ENCODE measurements around the gene NAT9. TPM values are rescaled to one million over a fixed set of nuclear protein-coding genes. Genes with fewer than 3 reads are reported as not detected.
A peak's percentile ranks its signal among the peaks of the same experiment; 100 is the strongest.

The NAT9 gene
- total RNA-seq (10 to 100 TPM in 7 of 9 donors, 1 to 10 TPM in 2; 7.9 to 22.9 (median 17.1) TPM), polyA plus RNA-seq (10 to 100 TPM; 18.2 to 36.6 TPM)
- long read RNA-seq, donor 1, partial matches to known transcripts, result 2 of 28 reads
- long read RNA-seq, donor 1, other reads (novel, unspliced or antisense), result 16 of 28 reads
- long read RNA-seq, donor 2, transcript NAT9-210 (7 exons, 1,860 nt), result major isoform, 38 of 136 reads
- long read RNA-seq, donor 2, transcript NAT9-201 (7 exons, 1,875 nt), result minor isoform, 23 of 136 reads
- long read RNA-seq, donor 2, transcript NAT9-225 (6 exons, 1,993 nt), result minor isoform, 9 of 136 reads
- long read RNA-seq, donor 2, partial matches to known transcripts, result 6 of 136 reads
- long read RNA-seq, donor 2, other reads (novel, unspliced or antisense), result 52 of 136 reads
- long read RNA-seq, donor 3, transcript NAT9-201 (7 exons, 1,875 nt), result minor isoform, 5 of 48 reads
- long read RNA-seq, donor 3, transcript NAT9-210 (7 exons, 1,860 nt), result major isoform, 9 of 48 reads
- long read RNA-seq, donor 3, partial matches to known transcripts, result 3 of 48 reads
- long read RNA-seq, donor 3, other reads (novel, unspliced or antisense), result 24 of 48 reads

- H3K4me1 ChIP-seq, result peaks cover 0 to 73% (median 19%) of the 10 kb centered on the region in 12 donors
- intact Hi-C loops (cut with DNase I), result loop anchor here in 1 of 10 donors (1.0 kb wide), 1 partner anchor 28 kb away; the partner anchor contains the start of gene NHERF1
- no peaks in the 10 kb centered on the region for H3K27me3 ChIP-seq
- TF ChIP-seq CTCF (IDR thresholded peaks at IDR 0.05), result no peak
- TF ChIP-seq POLR2A (IDR thresholded peaks at IDR 0.05), result peak in 1 of 2 donors; percentile 87
- no peaks in the 10 kb centered on the region for H3K9me3 ChIP-seq
- ATAC-seq, result peak; percentile 95 to 98 (median 96)
- 0 to 1% (median 0%) methylated on average over 53 to 64 of the region's 64 CpGs for WGBS, 4 donors
- H3K36me3 ChIP-seq, result peaks cover 0 to 42% (median 27%) of the 10 kb centered on the region in 9 donors
- peak; percentile 98 to 100 (median 99) for DNase-seq
- peak within 1 kb of the TSS in 11 of 12 donors; percentile 67 to 85 (median 75) for H3K27ac ChIP-seq
- peak within 1 kb of the TSS; percentile 53 to 99 (median 84) for H3K4me3 ChIP-seq
These were observed at the start of gene NAT9 for GRCh38 chr17:74776044-74776962. NAT9 (minus strand) TSS chr17:74776345; CDS start chr17:74775698, 647 bp downstream.

GRCh38 chr17:74824961-74825627 lies 48.9 kb upstream of the NAT9 start:
- H3K36me3 ChIP-seq, result peaks cover 0 to 37% (median 3%) of the 10 kb centered on the region in 9 donors
- H3K9me3 ChIP-seq, result no peaks in the 10 kb centered on the region
- 85 to 88% (median 88%) methylated on average over 11 of the region's 11 CpGs for WGBS, 4 donors
- H3K27ac ChIP-seq, result no peak overlapping the region
- H3K4me3 ChIP-seq, result no peak overlapping the region
- no peaks in the 10 kb centered on the region for H3K27me3 ChIP-seq
- peaks cover 0 to 11% (median 0%) of the 10 kb centered on the region in 12 donors for H3K4me1 ChIP-seq
- intact Hi-C loops (cut with DNase I), result no loop called here
- no peak for ATAC-seq
- DNase-seq, result no peak
- TF ChIP-seq CTCF (IDR thresholded peaks at IDR 0.05), result no peak
- no peak for TF ChIP-seq POLR2A (IDR thresholded peaks at IDR 0.05)

GRCh38 chr17:74822939-74823367 lies 46.8 kb upstream of the NAT9 start:
- DNase-seq, result peak in 3 of 5 donors; percentile 37 to 62 (median 48)
- Histone ChIP-seq H3K4me1 (peaks cover 0 to 11% (median 0%) of the 10 kb centered on the region in 12 donors), H3K36me3 (peaks cover 0 to 44% (median 8%) of the 10 kb centered on the region in 9 donors), H3K27ac (peak overlapping the region in 8 of 12 donors; percentile 24 to 76 (median 62)), H3K4me3 (no peak overlapping the region), H3K9me3 (no peaks in the 10 kb centered on the region), H3K27me3 (no peaks in the 10 kb centered on the region)
- 70 to 81% (median 75%) methylated on average over 10 to 12 of the region's 12 CpGs for WGBS, 4 donors
- intact Hi-C loops (cut with DNase I), result no loop called here
- no peak for TF ChIP-seq POLR2A (IDR thresholded peaks at IDR 0.05)
- TF ChIP-seq CTCF (IDR thresholded peaks at IDR 0.05), result no peak
- peak in 3 of 4 donors; percentile 39 to 68 (median 57) for ATAC-seq
